ENCODE measurements around the gene ATP8A2. TPM values are rescaled to one million over a fixed set of nuclear protein-coding genes. Genes with fewer than 3 reads are reported as not detected.

The ATP8A2 gene
- total and polyA plus RNA-seq, 9 donors, result 0.23 to 0.95 (median 0.35) TPM

- Histone ChIP-seq H3K27me3 (no peaks in the 10 kb centered on the region), H3K9me3 (no peaks in the 10 kb centered on the region), H3K4me1 (ENCODE audit: insufficient read depth) (no peaks in the 10 kb centered on the region), H3K36me3 (no peaks in the 10 kb centered on the region), H3K4me3 (no peak overlapping the region), H3K27ac (no peak overlapping the region)
- no peak for DNase-seq
- intact Hi-C loops (cut with DNase I), result no loop called here
- TF ChIP-seq EP300 (IDR thresholded peaks at IDR 0.05) (no peak), CTCF (IDR thresholded peaks at IDR 0.05) (no peak), POLR2A (IDR thresholded peaks at IDR 0.05) (no peak)
- WGBS, 3 donors, result 79 to 80% (median 80%) methylated on average over 6 of the region's 6 CpGs
These were observed 503.1 kb downstream of the ATP8A2 start for GRCh38 chr13:25874907-25875306.

GRCh38 chr13:25876247-25876646 lies 504.5 kb downstream of the ATP8A2 start:
- Histone ChIP-seq H3K9me3 (no peaks in the 10 kb centered on the region), H3K36me3 (no peaks in the 10 kb centered on the region), H3K27ac (no peak overlapping the region), H3K4me1 (ENCODE audit: insufficient read depth) (no peaks in the 10 kb centered on the region), H3K4me3 (no peak overlapping the region), H3K27me3 (no peaks in the 10 kb centered on the region)
- TF ChIP-seq EP300 (IDR thresholded peaks at IDR 0.05) (no peak), POLR2A (IDR thresholded peaks at IDR 0.05) (no peak), CTCF (IDR thresholded peaks at IDR 0.05) (no peak)
- intact Hi-C loops (cut with DNase I), result no loop called here
- WGBS, 3 donors, result 66 to 78% (median 74%) methylated on average over 6 of the region's 6 CpGs
- DNase-seq, result no peak

- no peak for DNase-seq
- Histone ChIP-seq H3K27ac (no peak overlapping the region), H3K27me3 (no peaks in the 10 kb centered on the region), H3K4me3 (no peak overlapping the region), H3K36me3 (no peaks in the 10 kb centered on the region), H3K9me3 (no peaks in the 10 kb centered on the region), H3K4me1 (ENCODE audit: insufficient read depth) (no peaks in the 10 kb centered on the region)
- 93 to 95% (median 94%) methylated on average over 5 of the region's 5 CpGs for WGBS, 3 donors
- no peak for TF ChIP-seq POLR2A (IDR thresholded peaks at IDR 0.05)
- intact Hi-C loops (cut with DNase I), result no loop called here
These were observed 507.7 kb downstream of the ATP8A2 start for GRCh38 chr13:25879466-25879865.

- no peaks in the 10 kb centered on the region for H3K27me3 ChIP-seq
- no peak overlapping the region for H3K27ac ChIP-seq
- no peaks in the 10 kb centered on the region for H3K4me1 ChIP-seq (ENCODE audit: insufficient read depth)
- H3K9me3 ChIP-seq, result no peaks in the 10 kb centered on the region
- H3K36me3 ChIP-seq, result no peaks in the 10 kb centered on the region
- TF ChIP-seq POLR2A (IDR thresholded peaks at IDR 0.05) (no peak), EP300 (IDR thresholded peaks at IDR 0.05) (no peak), CTCF (IDR thresholded peaks at IDR 0.05) (no peak)
- intact Hi-C loops (cut with DNase I), result no loop called here
- DNase-seq, result no peak
- WGBS, 3 donors, result 76 to 78% (median 77%) methylated on average over 3 of the region's 3 CpGs
- no peak overlapping the region for H3K4me3 ChIP-seq
These were observed 509.6 kb downstream of the ATP8A2 start for GRCh38 chr13:25881136-25881926.

GRCh38 chr13:25881971-25882451 lies 510.2 kb downstream of the ATP8A2 start:
- no peaks in the 10 kb centered on the region for H3K27me3 ChIP-seq
- H3K9me3 ChIP-seq, result no peaks in the 10 kb centered on the region
- WGBS, 3 donors, result 26 to 45% (median 30%) methylated on average over 12 of the region's 12 CpGs
- DNase-seq, result no peak
- no peaks in the 10 kb centered on the region for H3K36me3 ChIP-seq
- intact Hi-C loops (cut with DNase I), result no loop called here
- H3K27ac ChIP-seq, result no peak overlapping the region
- no peak overlapping the region for H3K4me3 ChIP-seq
- no peaks in the 10 kb centered on the region for H3K4me1 ChIP-seq (ENCODE audit: insufficient read depth)
- TF ChIP-seq POLR2A (IDR thresholded peaks at IDR 0.05), result no peak
- no peak for TF ChIP-seq CTCF (IDR thresholded peaks at IDR 0.05)
- TF ChIP-seq EP300 (IDR thresholded peaks at IDR 0.05), result no peak
